H9 (cell line): ENCODE results near the gene LRP1B. TPM values are rescaled to one million over a fixed set of nuclear protein-coding genes. Genes with fewer than 3 reads are reported as not detected.

Source experiments
- DNase-seq: peaks from one replicate; pipeline ENCODE4 v3.0.0-alpha.2; 2017
- H2AFZ ChIP-seq: one replicate; pipeline ENCODE4 v1.6.1; 2013; ENCODE audit warnings: mild to moderate bottlenecking, low read length, control low read depth, moderate library complexity
- H2AK5ac ChIP-seq: 2 replicates; pipeline ENCODE4 v1.6.1; 2013; ENCODE audit warnings: low read length, control low read depth, mixed read lengths; ENCODE audit not compliant: insufficient read length
- H2BK120ac ChIP-seq: one replicate; pipeline ENCODE4 v1.6.1; 2013; ENCODE audit warnings: low read depth, mild to moderate bottlenecking, low read length, control low read depth, inconsistent platforms; ENCODE audit not compliant: poor library complexity, severe bottlenecking
- H2BK12ac ChIP-seq: 2 replicates; pipeline ENCODE4 v1.6.1; 2013; ENCODE audit warnings: low read length, control low read depth, mixed read lengths, low read depth; ENCODE audit not compliant: insufficient read length
- H2BK15ac ChIP-seq: 2 replicates; pipeline ENCODE4 v1.6.1; 2013; ENCODE audit warnings: low read depth, low read length, control low read depth
- H2BK20ac ChIP-seq: one replicate; pipeline ENCODE4 v1.6.1; 2013; ENCODE audit warnings: low read depth, mild to moderate bottlenecking, low read length, control low read depth, inconsistent platforms; ENCODE audit not compliant: poor library complexity, severe bottlenecking
- H2BK5ac ChIP-seq: 2 replicates; pipeline ENCODE4 v1.6.1; 2013; ENCODE audit warnings: low read length, control low read depth, mixed read lengths; ENCODE audit not compliant: insufficient read length
- H3K14ac ChIP-seq: 2 replicates; pipeline ENCODE4 v1.6.1; 2013; ENCODE audit warnings: low read length, control low read depth; ENCODE audit not compliant: insufficient read depth
- H3K18ac ChIP-seq: 2 replicates; pipeline ENCODE4 v1.6.1; 2013; ENCODE audit warnings: low read depth, mild to moderate bottlenecking, mixed read lengths, low read length, control low read depth; ENCODE audit not compliant: insufficient read length
- H3K23ac ChIP-seq: 2 replicates; pipeline ENCODE4 v1.6.1; 2013; ENCODE audit warnings: low read length, control low read depth, mixed read lengths, low read depth; ENCODE audit not compliant: insufficient read length
- H3K23me2 ChIP-seq: 2 replicates; pipeline ENCODE4 v1.6.1; 2013; ENCODE audit warnings: low read depth, mild to moderate bottlenecking, mixed read lengths, low read length, control low read depth; ENCODE audit not compliant: insufficient read length, poor library complexity, severe bottlenecking
- H3K27ac ChIP-seq: 2 replicates; pipeline ENCODE4 v1.5.1; 2013; ENCODE audit warnings: low read length, control low read depth, mixed read lengths, low read depth; ENCODE audit not compliant: insufficient read length
- H3K27me3 ChIP-seq: 2 replicates; pipeline ENCODE4 v1.6.1; 2013; ENCODE audit warnings: low read length, control low read depth, inconsistent platforms; ENCODE audit not compliant: insufficient read depth
- H3K4ac ChIP-seq: 2 replicates; pipeline ENCODE4 v1.6.1; 2013; ENCODE audit warnings: low read depth, mild to moderate bottlenecking, control low read depth, inconsistent platforms, low read length, moderate library complexity
- H3K4me1 ChIP-seq: 2 replicates; pipeline ENCODE4 v1.6.1; 2013; ENCODE audit warnings: low read length, control low read depth, inconsistent platforms; ENCODE audit not compliant: insufficient read depth
- H3K4me2 ChIP-seq: 2 replicates; pipeline ENCODE4 v1.6.1; 2013; ENCODE audit warnings: low read length, control low read depth, mixed read lengths; ENCODE audit not compliant: insufficient read length, insufficient read depth
- H3K56ac ChIP-seq: 2 replicates; pipeline ENCODE4 v1.6.1; 2013; ENCODE audit warnings: low read depth, mild to moderate bottlenecking, mixed read lengths, low read length, control low read depth; ENCODE audit not compliant: insufficient read length
- H3K79me1 ChIP-seq: 2 replicates; pipeline ENCODE4 v1.6.1; 2013; ENCODE audit warnings: low read depth, mild to moderate bottlenecking, moderate library complexity, low read length, control low read depth, inconsistent platforms; ENCODE audit not compliant: insufficient read depth, poor library complexity, severe bottlenecking
- H3K79me2 ChIP-seq: 2 replicates; pipeline ENCODE4 v1.6.1; 2013; ENCODE audit warnings: low read length, control low read depth, inconsistent platforms; ENCODE audit not compliant: insufficient read depth
- H3K9ac ChIP-seq: 2 replicates; pipeline ENCODE4 v1.6.1; 2013; ENCODE audit warnings: low read length, control low read depth, mixed read lengths; ENCODE audit not compliant: insufficient read length; ENCODE audit errors: extremely low read depth
- H3K9me3 ChIP-seq: one replicate; pipeline ENCODE4 v1.6.1; 2013; ENCODE audit warnings: low read depth, low read length, inconsistent platforms; ENCODE audit not compliant: control insufficient read depth
- H3T11ph ChIP-seq: one replicate; pipeline ENCODE4 v1.6.1; 2013; ENCODE audit warnings: mild to moderate bottlenecking, low read length, control low read depth, inconsistent platforms
- H4K20me1 ChIP-seq: one replicate; pipeline ENCODE4 v1.6.1; 2013; ENCODE audit not compliant: control insufficient read depth, insufficient read length, insufficient read depth
- H4K5ac ChIP-seq: 2 replicates; pipeline ENCODE4 v1.6.1; 2013; ENCODE audit warnings: low read depth, mild to moderate bottlenecking, mixed read lengths, low read length, control low read depth; ENCODE audit not compliant: insufficient read length
- H4K8ac ChIP-seq: replicated peaks from 2 replicates; pipeline ENCODE4 v1.6.1; 2013; ENCODE audit warnings: low read length, control low read depth, mixed read lengths, low read depth; ENCODE audit not compliant: insufficient read length
- H4K91ac ChIP-seq: 2 replicates; pipeline ENCODE4 v1.6.1; 2013; ENCODE audit warnings: low read depth, mild to moderate bottlenecking, moderate library complexity, mixed read lengths, low read length, control low read depth; ENCODE audit not compliant: insufficient read length
- H3K27ac Mint-ChIP-seq, 3 experiments: 2 replicates in 2 of 3; 3 replicates in 1 of 3; pipeline ENCODE4 v1.8.0; 2020 to 2021; ENCODE audit warnings: mixed read lengths in 3 of 3, mild to moderate bottlenecking in 1 of 3, moderate library complexity in 1 of 3
- H3K27me3 Mint-ChIP-seq: 2 replicates; pipeline ENCODE4 v1.8.0; 2021; ENCODE audit warnings: low read depth, mild to moderate bottlenecking, moderate library complexity, mixed read lengths
- H3K36me3 Mint-ChIP-seq, 3 experiments: 2 replicates in 2 of 3; 3 replicates in 1 of 3; pipeline ENCODE4 v1.8.0; 2020 to 2021; ENCODE audit warnings: low read depth in 3 of 3, mixed read lengths in 3 of 3; ENCODE audit not compliant: insufficient read depth in 1 of 3
- H3K4me1 Mint-ChIP-seq, 2 experiments: 2 replicates each; pipeline ENCODE4 v1.8.0; 2020; ENCODE audit warnings: mixed read lengths in 2 of 2
- H3K4me3 Mint-ChIP-seq, 2 experiments: 2 replicates in 1 of 2; 3 replicates in 1 of 2; pipeline ENCODE4 v1.8.0; 2020 to 2021; ENCODE audit warnings: mild to moderate bottlenecking in 2 of 2, mixed read lengths in 2 of 2, moderate library complexity in 1 of 2
- H3K9me3 Mint-ChIP-seq, 2 experiments: 2 replicates in 1 of 2; 3 replicates in 1 of 2; pipeline ENCODE4 v1.8.0; 2020; ENCODE audit warnings: mild to moderate bottlenecking in 2 of 2, mixed read lengths in 2 of 2, moderate library complexity in 1 of 2
- CTCF ChIP-seq: fragments of 200-600 bp; sonication (generic); conservative IDR thresholded peaks from 3 replicates; pipeline ENCODE4 v1.8.0; 2021; ENCODE audit warnings: antibody characterized with exemption, mild to moderate bottlenecking
- WGBS: extraction: QIAGEN DNeasy Blood & Tissue Kit; methylation state at CpG from one replicate; pipeline ENCODE4 v1.1.7; 2013; ENCODE audit warnings: missing lambda C conversion rate, low lambda C conversion rate, mixed read lengths; ENCODE audit not compliant: insufficient read length; ENCODE audit errors: extremely low coverage; 5-methylcytosine and 5-hydroxymethylcytosine counted together
- total RNA-seq: library from RNA; stranded (reverse); gene quantifications from 2 replicates; pipeline ENCODE4 v1.2.1, GENCODE V29; 2021

The LRP1B gene
- total RNA-seq, 1 experiment from 2014 or later: not detected

DNA sequence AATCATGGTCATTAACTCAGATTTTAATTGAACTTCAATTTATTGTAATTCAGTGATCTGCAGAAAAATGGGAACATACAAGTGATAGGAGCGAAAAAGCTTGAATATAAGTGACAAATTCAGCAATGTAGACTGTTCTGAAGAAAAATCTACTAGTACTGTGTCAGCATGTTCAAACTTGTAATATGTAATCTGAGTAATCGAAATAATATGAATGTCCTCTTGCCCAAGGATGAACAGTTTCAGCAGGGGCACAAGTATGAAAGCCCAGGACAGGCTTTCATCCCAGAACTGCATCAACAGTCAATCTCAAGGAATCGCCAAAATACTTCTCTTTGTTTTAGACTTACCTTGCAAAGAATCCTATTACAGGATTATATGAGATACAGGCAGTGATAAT is 1110.5 kb downstream of the LRP1B start:
- H3K9me3 ChIP-seq: no peaks in the 10 kb centered on the region
- no peak for TF ChIP-seq CTCF
- no peak overlapping the region for H3K4me3 Mint-ChIP-seq
- no peak overlapping the region for H3K9ac ChIP-seq
- no peak overlapping the region for H2BK5ac ChIP-seq
- no peak overlapping the region for H3K14ac ChIP-seq
- H2BK120ac ChIP-seq: no peak overlapping the region
- no peak overlapping the region for H3K23ac ChIP-seq
- H2BK15ac ChIP-seq: no peak overlapping the region
- H3K27me3 ChIP-seq: no peaks in the 10 kb centered on the region
- WGBS: no CpG with 5 or more reads among the region's 3 CpGs
- no peaks in the 10 kb centered on the region for H3K79me1 ChIP-seq
- H3K27ac ChIP-seq: no peak overlapping the region
- H3K4me1 ChIP-seq: no peaks in the 10 kb centered on the region
- H3K4me1 Mint-ChIP-seq: no peaks in the 10 kb centered on the region
- no peak overlapping the region for H3K56ac ChIP-seq
- no peaks in the 10 kb centered on the region for H3K79me2 ChIP-seq
- H3T11ph ChIP-seq: no peak overlapping the region
- H3K23me2 ChIP-seq: no peaks in the 10 kb centered on the region
- no peak overlapping the region for H3K27ac Mint-ChIP-seq
- no peak overlapping the region for H4K91ac ChIP-seq
- H3K4ac ChIP-seq: no peak overlapping the region
- H3K36me3 Mint-ChIP-seq: no peaks in the 10 kb centered on the region
- H3K9me3 Mint-ChIP-seq: no peaks in the 10 kb centered on the region
- H2AK5ac ChIP-seq: no peak overlapping the region
- H4K20me1 ChIP-seq: no peaks in the 10 kb centered on the region
- H2BK20ac ChIP-seq: no peak overlapping the region
- H3K4me2 ChIP-seq: no peak overlapping the region
- H2AFZ ChIP-seq: no peak overlapping the region
- H2BK12ac ChIP-seq: no peak overlapping the region
- no peak overlapping the region for H4K5ac ChIP-seq
- no peaks in the 10 kb centered on the region for H3K27me3 Mint-ChIP-seq
- no peak for DNase-seq
- H3K18ac ChIP-seq: no peak overlapping the region
- H4K8ac ChIP-seq: no peak overlapping the region
